IPS-20b (cell line): ENCODE measurements around the gene ZNF674.

Experiments
- H3K27ac ChIP-seq: one replicate; pipeline ENCODE4 v1.5.1; 2013; ENCODE audit warnings: low read length
- H3K27me3 ChIP-seq: 2 replicates; pipeline ENCODE4 v1.6.1; 2013; ENCODE audit warnings: mild to moderate bottlenecking, low read length, inconsistent platforms; ENCODE audit not compliant: insufficient read depth
- H3K36me3 ChIP-seq: 2 replicates; pipeline ENCODE4 v1.6.1; 2013; ENCODE audit warnings: low read depth, mild to moderate bottlenecking, inconsistent platforms, low read length, moderate library complexity; ENCODE audit not compliant: insufficient read depth
- H3K4me1 ChIP-seq: 2 replicates; pipeline ENCODE4 v1.6.1; 2013; ENCODE audit warnings: mild to moderate bottlenecking, control low read depth, inconsistent platforms, low read length, moderate library complexity; ENCODE audit not compliant: insufficient read depth
- H3K4me3 ChIP-seq: 2 replicates; pipeline ENCODE4 v1.5.1; 2013; ENCODE audit warnings: mild to moderate bottlenecking, low read length, inconsistent platforms
- H3K9ac ChIP-seq: 2 replicates; pipeline ENCODE4 v1.6.1; 2013; ENCODE audit warnings: low read depth, mild to moderate bottlenecking, inconsistent platforms, low read length, moderate library complexity
- H3K9me3 ChIP-seq: 2 replicates; pipeline ENCODE4 v1.6.1; 2013; ENCODE audit warnings: mild to moderate bottlenecking, low read depth, low read length, inconsistent platforms; ENCODE audit not compliant: insufficient read depth

ZNF674 gene

GRCh38 chrX:46577221-46578005, 32.2 kb upstream of the ZNF674 start:
- Histone ChIP-seq H3K9ac (no peak overlapping the region), H3K9me3 (no peaks in the 10 kb centered on the region), H3K27me3 (peaks cover 18% of the 10 kb centered on the region; the same call in 1 of the 2 replicates), H3K36me3 (peaks cover 5% of the 10 kb centered on the region; the same call in 1 of the 2 replicates), H3K4me3 (peak overlapping the region; percentile 89; the same call in 1 of the 2 replicates), H3K27ac (no peak overlapping the region), H3K4me1 (peaks cover 3% of the 10 kb centered on the region; the same call in 1 of the 2 replicates)

DNA sequence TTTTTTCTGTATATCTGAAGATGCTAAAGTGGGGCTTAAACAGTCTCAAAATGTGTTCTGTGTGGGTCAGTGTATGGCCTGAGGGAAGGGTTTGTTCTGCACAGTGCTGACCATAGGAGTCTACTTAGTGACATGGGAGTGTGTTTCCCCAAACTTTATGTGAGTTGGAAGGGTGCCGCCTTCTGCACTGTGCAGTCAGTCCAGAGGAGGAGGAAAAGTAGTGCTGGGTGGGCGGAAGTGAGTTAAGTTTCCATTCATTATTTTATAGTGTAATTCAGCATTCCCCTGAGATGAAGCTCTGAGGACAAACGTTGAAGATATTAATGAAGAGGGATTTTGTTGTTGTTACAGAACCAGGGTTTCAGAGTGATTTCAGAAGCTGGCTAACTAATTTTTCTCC, 31.2 kb upstream of the ZNF674 start:
- Histone ChIP-seq H3K36me3 (peaks cover 5% of the 10 kb centered on the region; the same call in 1 of the 2 replicates), H3K9me3 (no peaks in the 10 kb centered on the region), H3K4me1 (no peaks in the 10 kb centered on the region; the same call in 1 of the 2 replicates), H3K4me3 (peak overlapping the region; percentile 89), H3K27me3 (peaks cover 18% of the 10 kb centered on the region; the same call in 1 of the 2 replicates), H3K9ac (peak overlapping the region; percentile 73; the same call in 1 of the 2 replicates), H3K27ac (no peak overlapping the region)

DNA sequence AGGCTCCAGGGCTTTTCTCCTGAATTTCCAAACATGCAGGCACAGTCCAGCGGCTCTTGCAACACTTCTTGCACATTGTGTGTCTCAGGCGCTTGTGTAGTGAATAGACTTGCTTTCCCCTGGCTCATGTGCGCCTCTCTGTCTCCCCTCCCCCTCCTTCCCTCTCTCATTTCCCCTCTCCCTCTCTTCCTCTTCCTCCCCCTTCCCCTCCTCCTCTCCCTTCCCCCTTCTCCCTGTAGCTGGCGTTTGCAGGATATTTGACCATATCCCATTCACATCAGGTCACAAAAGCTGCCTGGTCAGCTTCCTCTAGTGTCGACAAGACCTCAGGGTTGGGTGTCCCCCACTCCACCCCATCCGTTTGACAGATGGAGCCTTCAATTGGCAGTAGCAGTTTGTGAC, 30.8 kb upstream of the ZNF674 start:
- H3K9ac ChIP-seq: peak overlapping the region; percentile 73; the same call in 1 of the 2 replicates
- no peaks in the 10 kb centered on the region for H3K9me3 ChIP-seq
- H3K36me3 ChIP-seq: peaks cover 5% of the 10 kb centered on the region; the same call in 1 of the 2 replicates
- H3K4me1 ChIP-seq: no peaks in the 10 kb centered on the region; the same call in 1 of the 2 replicates
- H3K27ac ChIP-seq: no peak overlapping the region
- peak overlapping the region; percentile 89 for H3K4me3 ChIP-seq
- H3K27me3 ChIP-seq: peaks cover 18% of the 10 kb centered on the region; the same call in 1 of the 2 replicates

GRCh38 chrX:46575586-46575985, 30.4 kb upstream of the ZNF674 start:
- peaks cover 18% of the 10 kb centered on the region; the same call in 1 of the 2 replicates for H3K27me3 ChIP-seq
- peak overlapping the region; percentile 73; the same call in 1 of the 2 replicates for H3K9ac ChIP-seq
- no peaks in the 10 kb centered on the region; the same call in 1 of the 2 replicates for H3K4me1 ChIP-seq
- no peak overlapping the region for H3K27ac ChIP-seq
- H3K4me3 ChIP-seq: peak overlapping the region; percentile 89
- peaks cover 5% of the 10 kb centered on the region; the same call in 1 of the 2 replicates for H3K36me3 ChIP-seq
- no peaks in the 10 kb centered on the region for H3K9me3 ChIP-seq

GRCh38 chrX:46574774-46575381, 29.7 kb upstream of the ZNF674 start:
- peak overlapping the region; percentile 73; the same call in 1 of the 2 replicates for H3K9ac ChIP-seq
- no peak overlapping the region for H3K27ac ChIP-seq

DNA sequence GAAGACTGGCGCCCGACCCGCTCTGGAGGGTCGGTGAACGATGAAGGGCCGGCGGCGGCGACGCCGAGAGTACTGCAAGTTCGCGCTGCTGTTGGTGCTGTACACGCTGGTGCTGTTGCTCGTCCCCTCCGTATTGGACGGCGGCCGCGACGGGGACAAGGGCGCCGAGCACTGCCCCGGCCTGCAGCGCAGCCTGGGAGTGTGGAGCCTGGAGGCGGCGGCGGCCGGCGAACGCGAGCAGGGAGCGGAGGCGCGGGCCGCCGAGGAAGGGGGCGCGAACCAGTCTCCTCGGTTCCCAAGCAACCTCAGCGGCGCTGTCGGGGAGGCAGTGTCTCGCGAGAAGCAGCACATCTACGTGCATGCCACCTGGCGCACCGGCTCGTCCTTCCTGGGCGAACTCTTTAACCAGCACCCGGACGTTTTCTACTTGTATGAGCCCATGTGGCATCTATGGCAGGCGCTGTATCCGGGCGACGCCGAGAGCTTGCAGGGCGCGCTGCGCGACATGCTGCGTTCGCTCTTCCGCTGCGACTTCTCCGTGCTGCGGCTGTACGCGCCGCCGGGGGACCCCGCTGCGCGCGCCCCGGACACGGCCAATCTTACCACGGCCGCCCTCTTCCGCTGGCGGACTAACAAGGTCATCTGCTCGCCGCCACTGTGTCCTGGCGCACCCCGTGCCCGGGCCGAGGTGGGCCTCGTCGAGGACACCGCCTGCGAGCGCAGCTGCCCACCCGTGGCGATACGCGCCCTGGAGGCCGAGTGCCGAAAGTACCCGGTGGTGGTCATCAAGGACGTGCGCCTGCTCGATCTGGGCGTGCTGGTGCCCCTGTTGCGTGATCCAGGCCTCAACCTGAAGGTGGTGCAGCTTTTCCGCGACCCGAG, 28.9 kb upstream of the ZNF674 start:
- Histone ChIP-seq H3K27me3 (peaks cover 18% of the 10 kb centered on the region; the same call in 1 of the 2 replicates), H3K4me1 (no peaks in the 10 kb centered on the region; the same call in 1 of the 2 replicates), H3K9ac (peak overlapping the region; percentile 73; the same call in 1 of the 2 replicates), H3K27ac (no peak overlapping the region), H3K36me3 (peaks cover 3% of the 10 kb centered on the region; the same call in 1 of the 2 replicates), H3K4me3 (peak overlapping the region; percentile 89), H3K9me3 (no peaks in the 10 kb centered on the region)

More at GRCh38 chrX:46574774-46575381, 29.7 kb upstream of the ZNF674 start:
- Histone ChIP-seq H3K36me3 (peaks cover 5% of the 10 kb centered on the region; the same call in 1 of the 2 replicates), H3K4me1 (no peaks in the 10 kb centered on the region; the same call in 1 of the 2 replicates), H3K4me3 (peak overlapping the region; percentile 89), H3K9me3 (no peaks in the 10 kb centered on the region), H3K27me3 (peaks cover 18% of the 10 kb centered on the region; the same call in 1 of the 2 replicates)

DNA sequence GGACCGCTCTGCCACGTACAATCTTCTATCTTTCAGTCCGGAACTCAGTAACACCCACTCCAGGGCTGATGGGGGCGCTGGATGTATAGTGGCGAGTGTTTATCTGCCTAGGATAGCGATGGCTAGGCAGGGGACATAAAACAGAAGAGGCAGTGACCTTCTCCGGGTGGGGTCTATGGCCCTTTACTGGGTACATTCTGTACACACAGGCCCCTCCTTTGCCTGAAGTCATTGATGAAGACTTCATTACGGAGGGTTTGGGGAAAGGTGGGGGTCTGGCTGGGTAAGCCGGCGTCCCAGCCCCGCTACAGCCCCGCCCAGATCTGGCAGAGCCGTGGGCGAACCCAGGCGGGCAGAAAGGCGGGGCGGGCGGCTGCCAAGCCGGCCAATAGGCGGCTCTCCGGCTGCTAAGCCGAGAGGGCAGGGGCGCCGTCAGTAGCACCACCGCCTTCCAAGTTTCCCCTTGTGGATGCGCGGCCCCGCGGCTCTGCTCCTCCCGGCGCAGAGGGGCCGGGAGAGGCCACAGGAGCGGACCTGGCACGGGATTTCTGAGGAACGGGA, 28.2 kb upstream of the ZNF674 start, which contains the start of gene CHST7:
TSS of gene CHST7 (plus strand) at position 435 of the 561 bp plus-strand sequence. CDS start 167 bp downstream, outside the sequence.
- no peak within 1 kb of the TSS for H3K27ac ChIP-seq
- no peaks in the 10 kb centered on the region; the same call in 1 of the 2 replicates for H3K4me1 ChIP-seq
- no peaks in the 10 kb centered on the region for H3K9me3 ChIP-seq
- H3K9ac ChIP-seq: peak within 1 kb of the TSS; percentile 73; the same call in 1 of the 2 replicates
- H3K36me3 ChIP-seq: no peaks in the 10 kb centered on the region
- H3K27me3 ChIP-seq: peaks cover 18% of the 10 kb centered on the region; the same call in 1 of the 2 replicates
- H3K4me3 ChIP-seq: peak within 1 kb of the TSS; percentile 89

DNA sequence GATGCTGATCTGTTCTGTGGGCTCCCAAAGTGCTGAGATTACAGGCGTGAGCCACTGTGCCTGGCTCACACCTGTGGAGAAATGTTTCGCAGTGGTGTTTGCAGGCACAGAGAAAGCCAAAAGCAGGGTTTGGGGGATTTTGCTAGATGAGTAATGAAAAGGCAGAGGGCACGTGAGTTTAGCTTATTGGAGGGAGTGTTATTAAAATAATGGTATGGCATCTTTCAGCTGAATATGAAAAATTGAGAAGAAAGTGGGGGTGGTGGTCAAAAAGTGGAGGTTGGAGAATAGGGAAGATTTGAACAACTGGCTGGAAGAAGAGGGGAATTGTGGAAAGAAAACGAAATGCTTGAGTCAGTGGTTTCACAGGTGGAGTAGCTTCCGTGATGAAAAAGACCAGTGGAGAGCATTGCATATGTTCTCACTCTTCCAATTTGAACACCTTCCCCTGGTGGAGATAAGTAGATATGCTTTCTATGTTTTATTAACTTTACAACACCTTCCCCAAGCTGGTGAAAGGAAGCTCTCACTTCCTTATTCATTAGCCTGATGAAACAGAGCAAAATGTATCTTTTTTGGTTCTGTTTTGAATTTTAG, 27.2 kb upstream of the ZNF674 start:
- Histone ChIP-seq H3K4me1 (no peaks in the 10 kb centered on the region; the same call in 1 of the 2 replicates), H3K9ac (no peak overlapping the region), H3K9me3 (no peaks in the 10 kb centered on the region), H3K36me3 (no peaks in the 10 kb centered on the region), H3K27ac (no peak overlapping the region), H3K4me3 (no peak overlapping the region), H3K27me3 (peaks cover 18% of the 10 kb centered on the region; the same call in 1 of the 2 replicates)

- no peak overlapping the region for H3K27ac ChIP-seq
- H3K9me3 ChIP-seq: no peaks in the 10 kb centered on the region
- H3K36me3 ChIP-seq: no peaks in the 10 kb centered on the region
- H3K4me3 ChIP-seq: no peak overlapping the region
- no peaks in the 10 kb centered on the region; the same call in 1 of the 2 replicates for H3K4me1 ChIP-seq
- H3K27me3 ChIP-seq: peaks cover 18% of the 10 kb centered on the region; the same call in 1 of the 2 replicates
- H3K9ac ChIP-seq: no peak overlapping the region
These were observed 26.5 kb upstream of the ZNF674 start for GRCh38 chrX:46571423-46572339.
